NCI-H510A (cell line): Measurements from ENCODE around the gene SULT1A2.
"Not testable (repeated sequence)": the region's sequence is repeated elsewhere in the genome, so short reads cannot be mapped to it uniquely, and the experiment has no call there.

Source experiments
- DNase-seq: peaks from one replicate; lab custom pipeline; 2025; lab: John Stamatoyannopoulos, UW

Gene SULT1A2

DNA sequence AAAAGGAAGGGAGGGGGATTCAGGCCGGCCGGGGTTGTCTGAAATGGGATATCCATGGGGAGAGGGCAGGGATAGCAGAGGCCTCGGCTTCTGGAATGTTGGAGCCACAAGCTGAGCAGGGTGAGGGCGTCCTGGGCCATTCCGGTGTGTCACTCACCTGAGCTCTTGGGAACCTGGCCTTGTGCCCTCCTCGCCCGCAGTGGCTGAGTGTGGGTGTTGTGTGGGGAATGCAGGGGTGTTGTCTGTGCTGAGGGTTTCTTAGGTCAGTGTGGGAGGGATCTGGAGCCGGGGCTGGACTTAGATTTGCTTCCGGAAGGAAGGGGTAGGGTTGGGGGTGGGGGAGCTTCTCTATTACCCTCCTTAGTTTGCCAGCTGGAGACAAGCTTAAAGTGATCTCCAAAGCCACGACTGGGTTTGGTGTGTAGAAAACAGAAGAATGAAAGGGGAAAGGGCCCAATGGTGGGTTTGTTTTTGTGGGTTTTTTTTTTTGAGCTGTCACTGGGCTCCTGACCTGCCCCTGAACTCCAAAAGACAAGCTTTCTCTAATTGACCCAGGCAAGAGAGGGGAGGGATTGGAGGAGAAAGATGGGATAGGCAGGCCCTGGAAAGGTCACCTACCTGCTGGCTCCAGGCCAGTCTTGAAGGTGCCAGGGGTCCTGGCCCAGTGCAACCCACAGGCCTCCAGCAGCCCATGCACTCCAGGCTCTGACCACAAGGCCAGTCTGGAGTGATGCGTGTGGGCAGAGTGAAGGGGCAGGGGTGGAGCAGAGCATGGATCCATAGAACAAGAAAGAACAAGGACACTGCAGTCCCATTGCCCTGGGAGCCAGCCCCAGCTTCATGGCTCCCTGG, at the start of gene SULT1A2:
TSS of gene SULT1A2 (minus strand) at position 211 of the 852 bp plus-strand sequence. CDS start 1,120 bp downstream, outside the sequence.
- DNase-seq, result no peak

DNA sequence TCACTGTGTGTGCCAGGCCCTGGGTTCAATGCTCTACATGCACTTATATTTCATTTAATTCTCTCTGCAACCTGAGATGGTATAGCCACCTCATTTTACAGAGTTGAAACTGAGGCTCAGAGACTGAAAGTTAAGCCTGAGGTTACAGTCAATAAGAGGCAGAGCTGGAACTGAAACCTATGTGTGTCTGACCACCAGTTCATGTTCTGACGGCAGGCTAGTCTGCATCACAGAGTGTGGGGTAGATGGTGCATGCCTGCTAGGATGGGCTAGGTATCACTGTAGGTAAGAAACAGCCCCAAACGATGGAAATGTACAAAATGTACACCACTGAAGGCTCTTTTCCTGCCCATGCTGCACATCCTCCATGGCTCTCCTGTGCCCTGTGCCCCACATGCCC, 43.1 kb upstream of the SULT1A2 start:
- DNase-seq, result not testable (repeated sequence)

DNA sequence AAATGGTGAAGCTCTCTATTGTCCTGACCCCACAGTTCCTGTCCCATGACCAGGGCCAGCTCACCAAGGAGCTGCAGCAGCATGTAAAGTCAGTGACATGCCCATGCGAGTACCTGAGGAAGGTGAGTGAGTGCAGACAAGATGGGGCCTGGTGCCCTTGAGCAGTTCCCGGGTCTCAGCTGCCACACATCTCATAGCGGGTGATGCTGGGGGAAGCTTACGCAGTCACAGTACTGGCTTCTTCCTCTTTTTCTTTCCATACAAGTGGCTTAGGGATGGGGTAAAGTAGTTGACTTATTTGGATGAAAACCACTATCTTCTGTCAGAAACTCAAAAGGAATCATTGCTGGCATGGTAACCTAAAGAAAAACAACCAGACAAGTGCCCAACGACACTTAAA, 41.5 kb upstream of the SULT1A2 start:
- not testable (repeated sequence) for DNase-seq

DNA sequence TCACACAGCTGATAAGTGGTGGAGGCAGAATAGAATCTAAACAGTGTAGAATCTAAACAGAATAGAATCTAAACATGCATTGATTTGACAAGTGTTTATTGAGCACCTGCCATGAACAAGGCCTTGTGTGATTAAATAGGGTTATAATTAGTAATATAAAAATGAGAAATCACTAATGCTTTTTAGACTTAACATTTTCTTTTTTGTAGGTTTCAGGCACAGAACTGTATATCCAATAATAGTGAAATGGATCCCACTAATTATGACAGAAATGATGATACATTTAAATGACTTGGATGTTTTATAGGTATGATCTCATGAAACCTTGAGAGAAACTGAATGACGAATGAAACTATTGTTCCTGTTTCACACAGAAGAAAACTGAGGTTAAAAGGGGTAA, 40.9 kb upstream of the SULT1A2 start, which contains the start of gene NPIPB8:
TSS of gene NPIPB8 (plus strand) at position 301 of the 400 bp plus-strand sequence. CDS start 296 bp downstream, outside the sequence.
- not testable (repeated sequence) for DNase-seq

DNA sequence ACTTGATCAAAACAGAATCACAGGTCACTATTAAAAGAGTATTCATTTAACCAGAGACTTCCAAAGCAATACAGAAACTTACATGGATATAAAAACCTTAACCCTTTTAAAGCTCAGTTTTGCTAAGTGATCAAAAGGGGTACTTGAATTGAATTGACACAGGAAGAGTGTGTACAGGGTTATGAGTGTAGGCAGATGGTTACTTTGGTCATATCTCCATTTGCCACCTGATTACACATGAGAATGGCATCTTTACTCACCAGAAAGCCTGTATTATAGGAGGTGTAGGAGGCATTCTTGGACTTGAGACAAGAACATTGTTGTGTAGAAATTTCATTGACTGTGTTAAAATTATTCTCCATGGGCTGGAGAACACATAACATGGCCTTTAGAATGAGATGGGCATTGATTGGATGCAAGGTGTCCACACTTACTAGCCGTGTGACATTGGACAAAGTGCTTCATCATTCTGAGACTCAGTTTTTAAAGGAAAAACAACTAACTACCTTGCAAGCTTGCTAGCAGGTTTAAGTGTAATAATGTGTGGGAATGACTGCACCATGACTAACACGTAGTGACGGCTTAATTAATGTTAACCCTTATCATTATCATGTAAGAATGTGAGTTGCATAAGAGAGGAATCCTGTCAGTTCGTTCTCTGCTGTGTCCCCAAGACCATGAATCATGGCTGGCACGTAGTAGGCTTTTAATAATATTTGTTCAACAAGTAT, 39.4 kb upstream of the SULT1A2 start:
- DNase-seq, result not testable (repeated sequence)

DNA sequence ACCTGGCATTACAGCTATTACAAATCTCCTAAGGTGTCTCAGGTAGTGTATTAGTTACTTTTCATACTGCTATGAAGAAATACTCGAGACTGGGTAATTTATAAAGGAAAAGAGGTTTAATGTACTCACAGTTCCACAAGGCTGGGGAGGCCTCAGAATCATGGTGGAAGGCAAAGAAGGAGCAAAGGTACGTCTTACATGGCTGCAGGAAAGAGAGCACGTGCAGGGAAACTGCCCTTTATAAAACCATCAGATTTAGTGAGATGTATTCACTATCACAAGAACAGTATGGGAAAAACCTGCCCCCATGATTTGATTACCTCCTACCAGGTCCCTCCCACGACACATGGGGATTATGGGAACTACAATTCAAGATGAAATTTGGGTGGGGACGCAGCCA, 34.1 kb upstream of the SULT1A2 start:
- DNase-seq, result not testable (repeated sequence)

DNA sequence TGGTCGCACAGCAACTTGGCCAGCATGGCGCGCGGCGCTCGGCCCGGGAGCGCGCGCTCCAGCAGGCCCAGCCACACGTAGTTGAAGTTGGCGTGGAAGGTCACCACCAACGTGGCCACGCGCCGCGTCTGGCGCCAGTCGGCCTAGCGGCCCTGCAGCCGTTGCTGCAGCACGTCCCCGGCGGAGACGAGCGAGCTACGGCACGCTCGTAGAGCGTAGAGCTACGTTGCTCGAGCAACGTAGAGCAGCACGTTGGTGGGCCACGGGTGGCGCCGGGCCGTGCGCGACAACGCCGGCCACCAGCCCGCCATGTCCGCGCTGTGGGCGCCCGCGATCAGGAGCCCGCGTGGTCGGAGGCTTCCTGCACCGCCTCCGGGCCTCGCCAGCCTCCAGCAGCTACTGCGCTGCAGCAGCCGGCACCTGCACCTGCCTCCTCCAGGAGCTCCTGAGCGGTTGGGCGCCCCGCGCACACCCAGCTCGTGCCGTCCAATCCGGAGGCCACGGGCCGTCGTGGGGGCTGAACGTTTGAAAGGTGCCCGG, 26.4 kb upstream of the SULT1A2 start:
- peak; percentile 96 for DNase-seq

DNA sequence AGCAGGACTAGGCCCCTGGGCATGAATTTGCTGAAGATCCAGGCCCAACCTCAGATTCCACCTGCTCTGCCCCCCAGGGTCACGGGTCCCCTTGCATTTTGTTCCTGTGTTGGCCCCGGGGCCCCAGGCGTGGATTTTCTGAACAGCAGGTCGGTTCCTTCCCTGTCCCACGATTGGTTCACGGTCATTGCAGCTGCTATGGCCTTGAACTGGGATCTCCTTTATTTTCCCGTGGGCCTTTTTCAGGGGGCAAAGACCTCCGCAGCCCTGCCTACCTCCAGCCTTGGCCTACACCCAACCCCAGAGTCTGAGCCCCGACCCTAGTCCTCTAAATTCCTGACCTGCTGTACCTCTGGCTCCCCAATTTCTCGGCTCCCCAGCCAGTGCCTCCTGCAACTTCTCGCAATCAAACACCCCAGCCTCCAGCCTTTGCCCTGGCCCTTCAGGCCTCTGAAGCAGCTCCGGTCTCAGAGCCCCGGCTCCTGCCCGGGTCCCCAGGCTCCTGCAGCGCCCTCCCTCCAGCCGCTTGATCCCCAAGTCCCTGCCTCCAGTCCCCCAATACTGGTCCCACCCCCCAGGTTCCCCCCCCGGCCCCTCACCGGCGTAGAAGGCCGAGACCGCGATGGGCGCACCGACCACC, 25.8 kb upstream of the SULT1A2 start:
- DNase-seq, result not testable (repeated sequence)

DNA sequence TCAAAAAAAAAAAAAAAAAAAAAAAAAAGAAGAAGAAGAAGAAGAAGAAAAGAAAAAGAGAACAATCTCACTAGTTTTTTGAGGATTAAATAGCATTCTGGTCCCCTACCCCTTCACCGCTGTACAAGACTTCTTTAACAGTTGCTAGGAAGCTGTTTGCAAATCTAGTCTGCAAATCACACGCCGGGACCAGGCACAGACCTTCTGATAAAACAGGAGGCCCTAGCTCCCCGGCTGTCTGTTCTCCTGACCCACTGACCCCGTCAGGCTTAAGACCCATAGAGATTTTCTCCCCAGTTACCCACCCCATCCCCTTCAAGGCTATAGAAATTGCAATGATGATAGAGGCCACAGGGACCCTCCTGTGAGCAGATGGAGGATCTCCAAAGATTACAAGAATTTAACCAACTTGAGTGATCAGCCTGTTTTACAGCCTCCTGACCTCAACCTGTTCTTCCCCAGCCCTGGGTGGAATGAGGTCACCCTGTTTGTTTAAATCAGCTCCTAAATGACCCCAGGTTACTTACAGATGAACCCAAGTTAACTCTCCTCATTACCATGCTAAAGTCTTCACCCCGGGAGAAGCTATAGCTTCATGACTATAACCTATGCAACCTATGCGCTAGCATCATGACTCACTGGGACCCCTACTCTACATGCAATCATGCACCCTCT, 24.8 kb upstream of the SULT1A2 start:
- DNase-seq, result no peak

DNA sequence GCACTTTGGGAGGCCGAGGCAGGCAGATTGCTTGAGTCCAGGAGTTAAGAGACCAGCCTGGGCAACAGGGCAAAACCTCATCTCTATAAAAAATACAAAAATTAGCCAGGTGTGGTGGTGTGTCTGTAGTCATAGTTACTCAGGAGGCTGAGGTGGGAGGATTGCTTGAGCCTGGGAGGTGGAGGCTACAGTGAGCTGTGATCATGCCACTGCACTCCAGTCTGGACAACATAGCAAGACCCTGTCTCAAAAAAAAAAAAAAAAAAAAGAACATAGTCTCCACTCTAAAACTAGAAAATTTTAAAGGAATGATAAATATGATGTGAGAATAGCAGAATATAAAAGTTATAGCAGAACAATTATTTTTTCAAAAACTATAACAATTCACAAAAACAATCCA, 23.5 kb upstream of the SULT1A2 start:
- DNase-seq, result not testable (repeated sequence)

DNA sequence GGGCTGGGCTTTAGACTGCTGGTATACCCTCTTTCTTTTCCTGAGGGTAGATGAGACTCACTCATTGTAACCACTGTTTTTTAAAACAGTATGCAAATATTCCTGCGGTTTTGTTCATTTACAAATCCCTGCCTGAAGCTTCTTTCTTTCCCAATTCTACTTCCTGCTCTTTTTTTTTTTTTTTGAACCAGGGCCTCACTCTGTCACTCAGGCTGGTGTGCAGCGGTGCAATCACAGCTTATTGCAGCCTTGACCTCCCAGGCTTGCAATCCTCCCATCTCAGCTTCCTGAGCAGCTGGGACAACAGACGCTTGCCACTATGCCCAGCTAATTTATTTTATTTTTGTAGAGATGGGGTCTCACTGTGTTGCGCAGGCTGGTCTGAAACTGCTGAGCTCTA, 21.0 kb upstream of the SULT1A2 start:
- DNase-seq, result no peak

DNA sequence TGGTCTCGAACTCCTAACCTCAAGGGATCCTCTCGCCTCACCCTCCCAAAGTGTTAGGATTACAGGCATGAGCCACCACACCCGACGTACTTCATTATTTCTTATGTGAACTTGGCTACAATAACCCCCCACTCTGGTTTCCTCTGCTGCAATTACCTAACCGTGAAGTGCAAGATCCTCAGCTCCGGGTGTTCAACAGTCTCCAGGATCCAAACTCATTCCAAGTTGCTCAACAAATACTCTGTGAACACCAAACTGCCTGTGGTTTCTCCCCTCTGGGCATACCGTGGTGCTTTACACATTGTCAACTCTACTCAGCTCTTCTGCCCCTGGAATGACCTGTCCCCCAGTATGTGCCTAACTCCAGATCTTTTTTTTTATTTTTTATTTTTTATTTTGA, 19.8 kb upstream of the SULT1A2 start:
- DNase-seq, result no peak

DNA sequence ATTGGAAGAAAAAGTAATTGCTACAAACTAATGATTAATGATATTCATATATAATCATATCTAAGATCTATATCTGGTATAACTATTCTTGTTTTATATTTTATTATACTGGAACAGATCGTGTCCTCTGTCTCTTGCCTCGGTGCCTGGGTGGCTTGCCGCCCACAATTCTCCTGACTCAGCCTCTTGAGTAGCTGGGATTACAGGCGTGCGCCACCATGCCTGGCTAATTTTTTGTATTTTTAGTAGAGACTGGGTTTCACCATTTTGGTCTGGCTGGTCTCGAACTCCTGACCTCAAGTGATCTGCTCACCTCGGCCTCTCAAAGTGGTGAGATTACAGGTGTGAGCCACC, 19.4 kb upstream of the SULT1A2 start:
- DNase-seq, result not testable (repeated sequence)

DNA sequence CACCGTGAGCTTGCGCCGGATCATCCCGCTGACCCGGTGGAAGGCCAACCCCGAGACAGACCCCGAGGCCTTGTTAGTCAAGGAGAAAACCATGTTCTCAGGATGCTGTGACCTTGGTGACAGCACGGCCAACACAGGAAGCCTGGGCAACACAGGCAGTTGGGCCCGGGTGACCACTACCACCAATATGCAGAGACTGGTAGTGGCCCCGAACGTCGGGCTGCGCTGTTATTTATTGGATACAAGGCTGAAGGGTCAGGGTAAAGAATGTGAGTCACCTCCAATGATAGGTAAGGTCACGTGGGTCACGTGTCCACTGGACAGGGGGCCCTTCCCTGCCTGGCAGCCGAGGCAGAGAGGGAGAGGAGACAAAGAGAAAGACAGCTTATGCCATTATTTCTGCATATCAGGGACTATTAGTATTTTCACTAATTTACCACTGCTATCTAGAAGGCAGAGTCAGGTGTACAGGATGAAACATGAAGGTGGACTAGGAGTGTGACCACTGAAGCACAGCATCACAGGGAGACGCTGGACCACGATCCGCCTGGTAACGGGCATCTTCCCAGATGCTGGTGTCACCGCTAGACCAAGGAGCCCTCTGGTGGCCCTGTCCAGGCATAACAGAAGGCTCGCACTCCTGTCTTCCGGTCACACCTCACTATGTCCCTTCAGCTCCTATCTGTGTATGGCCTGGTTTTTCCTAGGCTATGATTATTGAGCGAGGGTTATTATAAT, 18.8 kb upstream of the SULT1A2 start:
- not testable (repeated sequence) for DNase-seq

DNA sequence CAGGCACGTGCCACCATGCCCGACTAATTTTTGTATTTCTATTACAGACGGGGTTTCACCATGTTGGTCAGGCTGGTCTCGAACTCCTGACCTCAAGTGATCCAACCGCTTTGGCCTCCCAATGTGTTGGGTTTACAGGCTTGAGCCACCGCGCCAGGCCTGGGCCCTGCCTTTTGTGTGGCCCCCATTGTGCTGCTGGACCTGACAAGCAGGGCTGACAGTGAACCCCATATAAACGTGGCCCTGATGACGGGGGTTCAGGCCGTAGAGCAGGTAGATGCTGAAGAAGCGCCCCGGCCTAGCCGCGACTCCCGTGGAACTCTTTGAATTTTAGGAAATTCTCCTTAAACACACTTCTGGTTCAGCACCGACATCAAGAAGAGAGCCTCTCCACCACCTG, 17.7 kb upstream of the SULT1A2 start:
- DNase-seq, result not testable (repeated sequence)

DNA sequence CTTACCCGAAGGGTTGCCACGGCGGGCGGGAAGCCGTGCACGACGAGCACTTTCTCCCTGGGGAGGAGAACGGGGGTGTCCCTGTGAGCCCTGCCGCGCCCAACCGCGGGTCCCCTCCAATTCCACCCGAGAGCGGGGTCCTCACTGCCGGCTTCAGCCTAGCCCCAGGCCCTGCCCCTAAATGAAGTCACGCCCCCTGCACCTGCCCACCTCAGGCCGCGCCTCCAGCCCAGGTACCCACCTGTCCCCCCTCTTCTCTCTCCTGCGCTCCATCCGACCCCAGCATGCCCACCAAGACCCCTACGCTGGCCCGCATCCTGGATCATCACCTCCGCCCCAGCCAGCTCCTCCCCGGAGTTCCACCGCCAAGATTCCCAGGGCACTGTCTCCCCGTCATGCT, 17.1 kb upstream of the SULT1A2 start:
- not testable (repeated sequence) for DNase-seq

DNA sequence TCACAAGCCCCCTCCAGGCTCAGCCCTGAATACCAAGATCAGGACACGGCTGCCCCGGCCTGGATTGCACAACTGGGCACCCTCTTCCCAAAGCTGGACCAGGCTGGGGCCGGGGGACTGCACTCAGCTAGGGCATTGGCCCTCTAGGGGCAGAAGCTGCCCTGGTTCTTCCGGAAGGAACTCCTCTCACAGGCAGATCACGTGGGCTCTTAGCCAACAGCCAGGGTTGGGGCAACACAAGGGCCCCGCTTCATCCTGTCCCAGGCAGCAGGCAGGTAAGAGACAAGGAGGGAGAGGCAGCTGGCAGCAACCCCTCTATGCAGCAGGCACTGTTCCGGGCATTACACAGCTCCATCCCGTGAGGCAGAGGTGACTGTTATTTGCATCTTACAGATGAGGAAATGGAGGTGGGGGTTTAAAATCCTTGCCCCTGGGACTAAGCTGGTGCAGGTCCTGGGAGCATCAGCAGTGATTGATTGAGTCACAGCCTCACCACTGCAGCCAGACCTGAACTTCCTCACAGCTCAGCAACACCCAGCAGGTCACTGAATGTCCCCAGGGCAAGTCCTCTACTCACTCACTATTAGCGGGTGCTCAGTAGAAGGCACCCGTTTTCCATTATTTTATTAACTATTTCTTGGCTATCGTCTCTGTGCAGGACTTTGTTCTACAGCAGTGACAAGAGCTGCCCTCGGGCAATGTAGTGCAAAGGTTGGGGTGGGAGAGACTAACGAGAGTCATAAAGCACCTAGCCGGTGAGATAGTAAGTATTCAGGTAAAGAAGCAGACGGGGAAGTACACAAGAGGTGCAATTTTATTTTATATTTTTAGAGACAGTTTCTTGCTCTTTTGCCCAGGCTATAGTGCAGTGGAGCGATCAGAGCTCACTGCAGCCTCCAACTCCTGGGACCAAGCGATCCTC, 15.8 kb upstream of the SULT1A2 start:
- not testable (repeated sequence) for DNase-seq

DNA sequence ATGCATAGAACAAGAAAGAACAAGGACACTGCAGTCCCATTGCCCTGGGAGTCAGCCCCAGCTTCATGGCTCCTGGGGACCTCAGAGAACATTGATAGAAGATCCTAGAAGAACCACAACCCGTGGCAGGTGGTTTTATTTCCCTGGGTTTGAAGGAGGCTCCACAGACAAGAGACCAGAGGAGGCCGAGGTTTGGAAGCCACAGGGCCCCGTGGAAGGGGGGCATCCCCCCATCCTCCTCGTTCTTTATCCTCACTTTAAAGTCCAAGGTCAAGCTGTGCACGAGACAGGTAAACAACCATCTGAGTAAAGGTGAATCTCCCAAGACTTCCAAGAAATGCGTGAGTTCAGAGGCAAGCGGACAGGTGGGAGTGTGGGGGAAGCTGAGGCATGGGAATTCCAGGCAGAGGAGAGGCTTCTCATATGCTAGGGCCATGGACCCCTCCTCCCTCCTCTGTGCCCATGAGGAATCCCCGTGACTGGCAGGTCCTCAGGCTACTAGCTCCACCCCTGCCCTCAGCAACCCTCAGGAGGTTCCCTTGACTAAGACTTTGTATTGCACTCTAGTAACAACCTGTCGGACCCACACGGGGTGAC, 13.8 kb upstream of the SULT1A2 start:
- DNase-seq, result no peak
